DMS53 (cell line): ENCODE results near the gene LIPT1.
"Not testable (repeated sequence)": the region's sequence is repeated elsewhere in the genome, so short reads cannot be mapped to it uniquely, and the experiment has no call there.

Source experiments
- DNase-seq: peaks from one replicate; lab custom pipeline; 2025; lab: John Stamatoyannopoulos, UW

The LIPT1 gene

GRCh38 chr2:99180755-99181623, 26.2 kb downstream of the LIPT1 start, which contains the start of the genes MITD1 and MRPL30:
Gene MITD1, minus strand, starts transcription at chr2:99181058. Its CDS starts 77 bp downstream, at chr2:99180981.
Gene MRPL30, plus strand, starts transcription at chr2:99181184. Its CDS starts 5,020 bp downstream, at chr2:99186204.
- peak; percentile 100 for DNase-seq

GRCh38 chr2:99181624-99182000, 26.8 kb downstream of the LIPT1 start:
- peak; percentile 80 for DNase-seq

GRCh38 chr2:99183025-99183424, 28.3 kb downstream of the LIPT1 start:
- DNase-seq = peak; percentile 69

GRCh38 chr2:99184811-99185210, 30.0 kb downstream of the LIPT1 start:
- no peak for DNase-seq

- no peak for DNase-seq
These were observed 32.2 kb downstream of the LIPT1 start for GRCh38 chr2:99187011-99187410.

- DNase-seq = no peak
These were observed 33.6 kb downstream of the LIPT1 start for GRCh38 chr2:99188357-99188756.

GRCh38 chr2:99190548-99190947, 35.8 kb downstream of the LIPT1 start:
- DNase-seq = no peak

- DNase-seq = not testable (repeated sequence)
These were observed 37.6 kb downstream of the LIPT1 start for GRCh38 chr2:99192364-99192763.

- DNase-seq = peak; percentile 33
These were observed 43.5 kb downstream of the LIPT1 start for GRCh38 chr2:99198103-99198841.

GRCh38 chr2:99200076-99200800, 45.5 kb downstream of the LIPT1 start:
- no peak for DNase-seq

- DNase-seq = no peak
These were observed 47.4 kb downstream of the LIPT1 start for GRCh38 chr2:99201959-99202678.

- DNase-seq = peak; percentile 96
These were observed 50.7 kb downstream of the LIPT1 start for GRCh38 chr2:99205491-99205890.
